Endothelial cell of umbilical vein (primary cell): ENCODE results near the gene LIMS3.
"Not testable (repeated sequence)": the region's sequence is repeated elsewhere in the genome, so short reads cannot be mapped to it uniquely, and the experiment has no call there.

ENCODE experiments used
- EZH2 ChIP-seq: IDR thresholded peaks from 2 replicates; pipeline ENCODE4 v1.6.1; 2012; ENCODE audit warnings: borderline replicate concordance, low read depth, mild to moderate bottlenecking, moderate library complexity, low read length, inconsistent platforms; ENCODE audit not compliant: severe bottlenecking
- GATA2 ChIP-seq: IDR thresholded peaks from 2 replicates; pipeline ENCODE4 v1.7.0; 2011; ENCODE audit warnings: low read depth, mild to moderate bottlenecking, moderate library complexity, mixed read lengths, low read length; ENCODE audit not compliant: insufficient read length, insufficient read depth
- MYC ChIP-seq: IDR thresholded peaks from one replicate; pipeline ENCODE4 v1.6.1; 2011; ENCODE audit warnings: mild to moderate bottlenecking, low read depth, low read length
- POLR2A ChIP-seq: IDR thresholded peaks from 2 replicates; pipeline ENCODE4 v1.6.1; 2012; ENCODE audit warnings: low read depth, mild to moderate bottlenecking, control low read depth, low read length
- POLR2AphosphoS5 ChIP-seq: IDR thresholded peaks from 2 replicates; pipeline ENCODE4 v1.6.1; 2012; ENCODE audit warnings: low read depth, mild to moderate bottlenecking, control low read depth, low read length, moderate library complexity; ENCODE audit not compliant: insufficient read depth
- TF ChIP-seq, protein P1 (sequence below), 2 donors: IDR thresholded peaks; 1 replicate in 1 of 2; 2 replicates in 1 of 2; pipeline ENCODE4 v1.5.1; 2011; ENCODE audit warnings: low read length in 2 of 2, mild to moderate bottlenecking in 2 of 2, moderate library complexity in 2 of 2, control low read depth in 1 of 2, inconsistent platforms in 1 of 2, low read depth in 1 of 2; ENCODE audit not compliant: insufficient read depth in 1 of 2; ENCODE audit errors: extremely low read depth in 1 of 2
- TF ChIP-seq, protein P2 (sequence below): IDR thresholded peaks from 2 replicates; pipeline ENCODE4 v1.6.1; 2011; ENCODE audit not compliant: insufficient read depth, insufficient read length

DNA sequence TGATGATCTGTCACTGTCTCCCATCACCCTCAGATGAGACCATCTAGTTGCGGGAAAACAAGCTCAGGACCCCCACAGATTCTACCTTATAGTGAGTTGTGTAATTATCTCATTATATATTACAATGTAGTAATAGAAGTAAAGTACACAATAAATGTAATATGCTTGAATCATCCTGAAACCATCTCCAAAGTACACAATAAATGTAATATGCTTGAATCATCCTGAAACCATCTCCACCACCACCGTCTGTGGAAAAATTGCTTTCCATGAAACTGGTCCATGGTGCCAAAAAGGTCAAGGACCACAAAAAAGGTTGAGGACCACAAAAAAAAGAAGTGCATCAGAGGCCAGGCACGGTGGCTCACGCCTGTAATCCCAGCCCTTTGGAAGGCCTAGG is 29.3 kb downstream of the LIMS3 start:
- not testable (repeated sequence) for TF ChIP-seq POLR2A, GATA2, MYC, POLR2AphosphoS5, EZH2
- TF ChIP-seq, protein P1, sequence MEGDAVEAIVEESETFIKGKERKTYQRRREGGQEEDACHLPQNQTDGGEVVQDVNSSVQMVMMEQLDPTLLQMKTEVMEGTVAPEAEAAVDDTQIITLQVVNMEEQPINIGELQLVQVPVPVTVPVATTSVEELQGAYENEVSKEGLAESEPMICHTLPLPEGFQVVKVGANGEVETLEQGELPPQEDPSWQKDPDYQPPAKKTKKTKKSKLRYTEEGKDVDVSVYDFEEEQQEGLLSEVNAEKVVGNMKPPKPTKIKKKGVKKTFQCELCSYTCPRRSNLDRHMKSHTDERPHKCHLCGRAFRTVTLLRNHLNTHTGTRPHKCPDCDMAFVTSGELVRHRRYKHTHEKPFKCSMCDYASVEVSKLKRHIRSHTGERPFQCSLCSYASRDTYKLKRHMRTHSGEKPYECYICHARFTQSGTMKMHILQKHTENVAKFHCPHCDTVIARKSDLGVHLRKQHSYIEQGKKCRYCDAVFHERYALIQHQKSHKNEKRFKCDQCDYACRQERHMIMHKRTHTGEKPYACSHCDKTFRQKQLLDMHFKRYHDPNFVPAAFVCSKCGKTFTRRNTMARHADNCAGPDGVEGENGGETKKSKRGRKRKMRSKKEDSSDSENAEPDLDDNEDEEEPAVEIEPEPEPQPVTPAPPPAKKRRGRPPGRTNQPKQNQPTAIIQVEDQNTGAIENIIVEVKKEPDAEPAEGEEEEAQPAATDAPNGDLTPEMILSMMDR (IDR thresholded peaks at IDR 0.05; ENCODE audit: extremely low read depth in 1 of 2, insufficient read depth in 1 of 2, low read depth in 1 of 2, low read length in 2 of 2) = not testable (repeated sequence)
- TF ChIP-seq, protein P2, sequence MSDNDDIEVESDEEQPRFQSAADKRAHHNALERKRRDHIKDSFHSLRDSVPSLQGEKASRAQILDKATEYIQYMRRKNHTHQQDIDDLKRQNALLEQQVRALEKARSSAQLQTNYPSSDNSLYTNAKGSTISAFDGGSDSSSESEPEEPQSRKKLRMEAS = not testable (repeated sequence)
